Thyroid gland (tissue), 4 donors: ENCODE results near the gene OSBPL8. TPM values are rescaled to one million over a fixed set of nuclear protein-coding genes. Genes with fewer than 3 reads are reported as not detected.

ENCODE experiments used
- DNase-seq, 2 donors: peaks; one replicate each; pipeline ENCODE4 v3.0.0-alpha.2; 2019
- H3K27ac ChIP-seq, 3 donors: fragments of 200-600 bp; sonication (generic); 1 replicate in 2 of 3; 2 replicates in 1 of 3; pipeline ENCODE4 v1.5.1; 2016 to 2019; ENCODE audit warnings: mild to moderate bottlenecking in 1 of 3, moderate library complexity in 1 of 3
- H3K27me3 ChIP-seq: fragments of 200-600 bp; sonication (generic); one replicate; pipeline ENCODE4 v1.5.1; 2019
- H3K36me3 ChIP-seq, 2 donors: fragments of 200-600 bp; sonication (generic); one replicate each; pipeline ENCODE4 v1.5.1; 2016 to 2019
- H3K4me1 ChIP-seq, 2 donors: fragments of 200-600 bp; sonication (generic); one replicate each; pipeline ENCODE4 v1.5.1; 2017 to 2019
- H3K4me3 ChIP-seq, 3 donors: fragments of 200-600 bp; sonication (generic); replicated peaks in 1 of 3; 1 replicate in 2 of 3; 2 replicates in 1 of 3; pipeline ENCODE4 v1.5.1; 2016; ENCODE audit warnings: mild to moderate bottlenecking in 1 of 3
- H3K9me3 ChIP-seq: fragments of 200-600 bp; sonication (generic); one replicate; pipeline ENCODE4 v1.5.1; 2017
- POLR2A ChIP-seq, 2 donors: fragments of 450-650 bp; IDR thresholded peaks; one replicate each; pipeline ENCODE4 v1.6.1; 2017; ENCODE audit warnings: antibody characterized with exemption in 2 of 2, mild to moderate bottlenecking in 2 of 2, moderate library complexity in 1 of 2
- WGBS, 2 donors: methylation state at CpG; one replicate each; pipeline ENCODE4 v1.1.5; 2017; 5-methylcytosine and 5-hydroxymethylcytosine counted together
- intact Hi-C: fragments of 100-400 bp; cut with DNase I; formaldehyde crosslinking; loops from one replicate; pipeline ENCODE4 v1.15.1; 2023
- total RNA-seq, 4 donors: library from RNA; depleted of rRNA; stranded (reverse); fragments of >200 nt; gene quantifications; one replicate each; pipeline ENCODE4 v1.2.3, GENCODE V29; 2016
- TF ChIP-seq, protein P1 (sequence below), 6 experiments: fragments of 200-600 bp in 3 of 6; fragments of 450-650 bp in 3 of 6; sonication (generic) in 3 of 6; IDR thresholded peaks; one replicate each; pipeline ENCODE4 v1.5.1; 2016 to 2019; ENCODE audit warnings: antibody characterized with exemption in 6 of 6, mild to moderate bottlenecking in 2 of 6, inconsistent platforms in 1 of 6, moderate library complexity in 1 of 6

Gene OSBPL8
- total RNA-seq, 4 donors from 2014 or later: 69.8 to 112 (median 77.6) TPM

DNA sequence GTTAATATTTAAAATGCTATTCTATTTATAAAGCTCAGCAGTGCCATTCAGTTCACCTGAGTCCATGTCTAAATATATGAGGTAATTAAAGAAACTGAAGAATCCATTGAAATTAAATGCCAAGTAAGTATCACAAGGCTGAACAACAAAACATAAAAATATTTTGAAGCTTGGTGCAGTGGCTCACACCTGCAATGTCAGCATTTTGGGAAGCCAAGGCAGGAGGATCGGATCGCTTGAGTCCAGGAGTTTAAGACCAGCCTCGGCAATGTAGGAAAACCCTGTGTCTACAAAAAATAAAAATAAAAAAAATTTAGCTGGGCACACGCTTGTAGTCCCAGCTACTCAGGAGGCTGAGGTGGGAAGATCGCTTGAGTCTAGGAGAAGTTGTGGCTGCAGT is 101.8 kb downstream of the OSBPL8 start:
- Histone ChIP-seq H3K4me3 (no peak overlapping the region), H3K27me3 (no peaks in the 10 kb centered on the region), H3K9me3 (no peaks in the 10 kb centered on the region), H3K4me1 (peaks cover 0 to 3% of the 10 kb centered on the region in 2 donors), H3K36me3 (no peaks in the 10 kb centered on the region), H3K27ac (no peak overlapping the region)
- intact Hi-C loops: no loop called here
- no peak for DNase-seq
- WGBS, 2 donors: 93 to 96% methylated on average over 5 of the region's 5 CpGs
- no peak for TF ChIP-seq POLR2A (IDR thresholded peaks at IDR 0.05)
- TF ChIP-seq, protein P1, sequence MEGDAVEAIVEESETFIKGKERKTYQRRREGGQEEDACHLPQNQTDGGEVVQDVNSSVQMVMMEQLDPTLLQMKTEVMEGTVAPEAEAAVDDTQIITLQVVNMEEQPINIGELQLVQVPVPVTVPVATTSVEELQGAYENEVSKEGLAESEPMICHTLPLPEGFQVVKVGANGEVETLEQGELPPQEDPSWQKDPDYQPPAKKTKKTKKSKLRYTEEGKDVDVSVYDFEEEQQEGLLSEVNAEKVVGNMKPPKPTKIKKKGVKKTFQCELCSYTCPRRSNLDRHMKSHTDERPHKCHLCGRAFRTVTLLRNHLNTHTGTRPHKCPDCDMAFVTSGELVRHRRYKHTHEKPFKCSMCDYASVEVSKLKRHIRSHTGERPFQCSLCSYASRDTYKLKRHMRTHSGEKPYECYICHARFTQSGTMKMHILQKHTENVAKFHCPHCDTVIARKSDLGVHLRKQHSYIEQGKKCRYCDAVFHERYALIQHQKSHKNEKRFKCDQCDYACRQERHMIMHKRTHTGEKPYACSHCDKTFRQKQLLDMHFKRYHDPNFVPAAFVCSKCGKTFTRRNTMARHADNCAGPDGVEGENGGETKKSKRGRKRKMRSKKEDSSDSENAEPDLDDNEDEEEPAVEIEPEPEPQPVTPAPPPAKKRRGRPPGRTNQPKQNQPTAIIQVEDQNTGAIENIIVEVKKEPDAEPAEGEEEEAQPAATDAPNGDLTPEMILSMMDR (IDR thresholded peaks at IDR 0.05): no peak

DNA sequence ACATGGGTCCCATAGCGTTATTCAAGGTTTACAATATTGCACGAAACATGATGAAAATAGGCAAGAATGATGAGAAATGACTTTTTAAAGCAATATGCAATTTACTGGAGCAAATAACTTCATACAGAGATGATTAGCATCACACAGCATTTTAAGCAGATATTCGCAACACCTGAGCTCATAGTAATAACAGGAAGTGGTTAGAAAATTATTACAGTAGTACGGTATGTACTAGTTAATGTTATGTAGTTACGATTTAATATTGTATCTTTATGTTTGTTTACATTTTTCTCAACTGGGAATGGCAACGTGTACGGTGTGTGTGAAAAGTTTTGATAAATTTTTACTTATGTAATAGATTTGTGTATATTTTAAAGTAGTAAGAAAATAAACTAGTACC is 102.6 kb downstream of the OSBPL8 start:
- no peaks in the 10 kb centered on the region for H3K9me3 ChIP-seq
- no peak for TF ChIP-seq POLR2A (IDR thresholded peaks at IDR 0.05)
- TF ChIP-seq, protein P1 (IDR thresholded peaks at IDR 0.05): no peak
- no peaks in the 10 kb centered on the region for H3K36me3 ChIP-seq
- H3K4me1 ChIP-seq: peaks cover 0 to 3% of the 10 kb centered on the region in 2 donors
- intact Hi-C loops: no loop called here
- H3K27ac ChIP-seq: no peak overlapping the region
- no peak for DNase-seq
- no peak overlapping the region for H3K4me3 ChIP-seq
- 92 to 95% methylated on average over 7 of the region's 7 CpGs for WGBS, 2 donors
- H3K27me3 ChIP-seq: no peaks in the 10 kb centered on the region

DNA sequence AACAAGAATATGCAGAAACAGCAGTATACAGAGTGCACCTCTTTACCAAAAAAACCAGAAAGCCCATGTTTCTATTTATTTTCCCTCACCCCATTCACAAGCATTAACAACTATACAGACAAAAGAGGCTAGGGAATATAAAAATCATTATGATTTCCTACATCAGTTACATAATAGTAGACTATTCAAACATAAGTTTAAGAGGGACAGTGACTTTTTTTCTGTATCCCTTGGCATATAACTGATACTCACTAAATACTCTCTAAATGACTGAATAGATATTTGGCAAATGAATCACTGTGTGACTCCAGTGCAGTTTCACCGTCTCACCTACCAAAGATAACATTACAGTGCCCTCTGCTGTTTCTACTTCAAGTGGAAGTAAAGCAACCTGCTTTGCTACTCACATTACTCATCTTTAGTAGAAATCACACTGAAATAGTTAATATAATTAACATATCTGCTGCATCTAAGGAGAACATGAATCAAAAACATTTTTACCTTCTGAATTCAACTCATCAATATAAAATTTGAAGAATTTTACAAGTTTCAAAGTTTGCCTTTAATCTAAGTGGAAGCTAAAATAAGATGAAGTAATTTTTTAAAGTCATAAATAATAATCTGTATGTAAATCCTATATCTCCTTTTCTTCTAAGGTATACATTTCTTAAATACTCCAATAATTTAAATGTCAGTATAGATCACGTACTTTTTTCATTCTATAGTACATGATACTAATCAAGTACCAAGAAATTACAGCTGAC is 103.8 kb downstream of the OSBPL8 start:
- WGBS, 2 donors: 48 to 52% methylated on average over 2 of the region's 2 CpGs
- intact Hi-C loops: no loop called here
- Histone ChIP-seq H3K9me3 (no peaks in the 10 kb centered on the region), H3K4me3 (no peak overlapping the region), H3K36me3 (no peaks in the 10 kb centered on the region), H3K27me3 (no peaks in the 10 kb centered on the region), H3K27ac (no peak overlapping the region), H3K4me1 (peaks cover 0 to 2% of the 10 kb centered on the region in 2 donors)
- no peak for TF ChIP-seq POLR2A (IDR thresholded peaks at IDR 0.05)
- TF ChIP-seq, protein P1 (IDR thresholded peaks at IDR 0.05): peak in 4 of 6 experiments; percentile 26 to 54 (median 48)
- DNase-seq: no peak

DNA sequence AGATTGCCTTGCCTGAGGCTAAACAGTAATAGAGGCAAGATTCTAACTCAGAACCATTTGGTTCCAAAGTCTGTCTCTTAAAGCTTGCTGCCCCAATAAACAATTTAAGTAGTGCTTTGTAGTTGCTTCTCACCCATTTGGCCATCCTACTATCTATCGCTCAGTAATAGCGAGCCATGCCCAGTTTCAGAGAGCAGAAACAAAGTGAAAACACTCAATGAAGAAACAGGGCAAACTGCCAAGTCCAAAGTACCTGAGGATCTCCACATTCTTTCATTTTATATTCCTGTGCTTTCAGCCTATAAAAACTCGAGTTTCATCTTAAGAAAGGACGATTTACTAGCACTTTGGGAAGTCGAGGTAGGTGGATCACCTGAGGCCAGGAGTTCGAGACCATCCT is 108.0 kb downstream of the OSBPL8 start:
- DNase-seq: no peak
- Histone ChIP-seq H3K27ac (no peak overlapping the region), H3K9me3 (no peaks in the 10 kb centered on the region), H3K27me3 (no peaks in the 10 kb centered on the region), H3K4me1 (no peaks in the 10 kb centered on the region), H3K4me3 (no peak overlapping the region), H3K36me3 (no peaks in the 10 kb centered on the region)
- TF ChIP-seq, protein P1 (IDR thresholded peaks at IDR 0.05): no peak
- no peak for TF ChIP-seq POLR2A (IDR thresholded peaks at IDR 0.05)
- 77 to 79% methylated on average over 6 of the region's 6 CpGs for WGBS, 2 donors
- intact Hi-C loops: no loop called here

DNA sequence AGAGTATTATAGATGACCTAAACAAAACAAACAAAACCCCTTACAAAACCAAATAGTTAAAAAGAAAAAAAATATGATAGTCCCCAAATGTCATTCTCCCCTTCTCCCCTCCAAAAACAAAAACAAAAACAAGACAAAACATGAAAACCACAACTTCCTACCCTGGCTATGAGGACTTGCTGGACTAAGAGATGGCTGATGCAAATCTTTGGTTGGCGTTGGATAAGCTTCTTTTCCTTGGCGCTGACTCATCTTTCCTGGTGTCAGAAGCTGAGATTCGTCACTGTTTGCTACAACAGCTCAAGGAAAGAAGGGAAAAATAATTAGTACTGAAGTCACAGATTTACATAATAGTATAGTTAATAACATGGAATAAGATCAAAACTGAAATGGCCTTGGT is 108.9 kb downstream of the OSBPL8 start:
- intact Hi-C loops: no loop called here

More for the DNA sequence above, 108.9 kb downstream of the OSBPL8 start:
- no peaks in the 10 kb centered on the region for H3K27me3 ChIP-seq
- no peak overlapping the region for H3K4me3 ChIP-seq
- no peaks in the 10 kb centered on the region for H3K4me1 ChIP-seq
- H3K36me3 ChIP-seq: no peaks in the 10 kb centered on the region
- TF ChIP-seq POLR2A (IDR thresholded peaks at IDR 0.05): no peak
- TF ChIP-seq, protein P1 (IDR thresholded peaks at IDR 0.05): no peak
- H3K27ac ChIP-seq: no peak overlapping the region
- WGBS, 2 donors: 91 to 93% methylated on average over 3 of the region's 3 CpGs
- DNase-seq: no peak
- no peaks in the 10 kb centered on the region for H3K9me3 ChIP-seq
